RWPE1 (cell line): ENCODE results near the gene JPT1.
"Not testable (repeated sequence)": the region's sequence is repeated elsewhere in the genome, so short reads cannot be mapped to it uniquely, and the experiment has no call there.

Experiments
- CTCF ChIA-PET: fragments of 350-600 bp; sonication (Branson Sonifier 250); formaldehyde crosslinking; extraction: SDS; loops from one replicate; lab custom pipeline; 2021; lab: Yijun Ruan, JAX
- POLR2A ChIA-PET: fragments of 400-600 bp; formaldehyde crosslinking; extraction: SDS; loops from one replicate; lab custom pipeline; 2020; ENCODE audit warnings: antibody characterized with exemption; ENCODE audit not compliant: low non-redundant PET; lab: Yijun Ruan, JAX
- DNase-seq: peaks from one replicate; pipeline ENCODE4 v3.0.0; 2012; ENCODE audit warnings: low spot score
- H3K27ac ChIP-seq: fragments of 450-650 bp; 2 replicates; pipeline ENCODE4 v1.5.1; 2017
- CTCF ChIP-seq: fragments of 450-650 bp; conservative IDR thresholded peaks from 2 replicates; pipeline ENCODE4 v1.5.1; 2017; ENCODE audit warnings: low read depth, mild to moderate bottlenecking

The JPT1 gene

DNA sequence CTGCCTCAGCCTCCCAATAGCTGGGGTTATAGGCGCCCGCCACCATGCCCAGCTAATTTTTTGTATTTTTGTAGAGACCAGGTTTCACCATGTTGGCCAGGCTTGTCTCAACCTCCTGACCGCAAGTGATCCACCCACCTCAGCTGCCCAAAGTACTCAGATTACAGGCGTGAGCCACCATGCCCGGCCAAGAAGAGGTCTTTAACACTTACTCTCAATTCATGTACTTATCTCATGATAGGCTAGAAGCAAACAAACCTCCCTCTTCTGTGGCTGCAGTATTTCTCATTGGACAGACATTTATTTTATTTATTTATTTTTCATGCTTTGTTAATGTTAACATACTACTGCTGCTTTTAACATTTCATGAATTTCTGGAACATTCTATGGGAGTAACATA lies 15.8 kb downstream of the JPT1 start:
- ChIA-PET POLR2A (no interaction called here), CTCF (interaction anchor here (1.4 kb wide), 1 partner anchor 24 kb away, joined by 6 read pairs; no protein-coding TSS in a partner anchor)
- DNase-seq = no peak
- TF ChIP-seq CTCF = no peak
- H3K27ac ChIP-seq = peak overlapping the region; percentile 42

- CTCF ChIA-PET = interaction anchor here (0.6 to 1.0 kb wide), 4 partner anchors 8 to 767 kb away, joined by 3 read pairs; no protein-coding TSS in a partner anchor
- POLR2A ChIA-PET = not testable (repeated sequence)
- H3K27ac ChIP-seq = peak overlapping the region; percentile 42
Measured at GRCh38 chr17:75137762-75138161, 16.6 kb downstream of the JPT1 start.

DNA sequence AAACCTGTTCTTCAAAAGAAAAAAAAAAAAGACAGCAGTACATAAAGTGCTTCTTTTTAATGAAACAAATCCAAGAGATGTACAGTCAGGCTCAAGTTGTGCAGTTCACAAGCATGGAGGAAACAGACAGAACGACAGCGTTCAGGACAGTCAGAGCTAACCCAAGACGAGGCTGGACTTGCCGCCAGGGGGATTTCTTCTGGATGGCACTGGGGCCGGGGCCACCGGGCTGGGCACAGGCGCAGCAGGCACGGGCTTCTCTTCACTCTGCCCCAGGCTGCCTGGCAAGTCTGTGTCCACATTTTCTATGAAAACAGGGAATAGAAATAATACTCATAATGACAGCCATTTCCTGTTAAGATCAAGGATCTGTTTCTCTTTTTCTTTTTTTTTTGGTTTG lies 18.4 kb downstream of the JPT1 start:
- peak overlapping the region; percentile 67 for H3K27ac ChIP-seq
- POLR2A ChIA-PET = no interaction called here
- CTCF ChIA-PET = interaction anchor here (0.6 to 0.8 kb wide), 2 partner anchors 12 to 15 kb away, joined by 3 read pairs; no protein-coding TSS in a partner anchor
- no peak for DNase-seq
- no peak for TF ChIP-seq CTCF

More at GRCh38 chr17:75137762-75138161, 16.6 kb downstream of the JPT1 start:
- not testable (repeated sequence) for DNase-seq

DNA sequence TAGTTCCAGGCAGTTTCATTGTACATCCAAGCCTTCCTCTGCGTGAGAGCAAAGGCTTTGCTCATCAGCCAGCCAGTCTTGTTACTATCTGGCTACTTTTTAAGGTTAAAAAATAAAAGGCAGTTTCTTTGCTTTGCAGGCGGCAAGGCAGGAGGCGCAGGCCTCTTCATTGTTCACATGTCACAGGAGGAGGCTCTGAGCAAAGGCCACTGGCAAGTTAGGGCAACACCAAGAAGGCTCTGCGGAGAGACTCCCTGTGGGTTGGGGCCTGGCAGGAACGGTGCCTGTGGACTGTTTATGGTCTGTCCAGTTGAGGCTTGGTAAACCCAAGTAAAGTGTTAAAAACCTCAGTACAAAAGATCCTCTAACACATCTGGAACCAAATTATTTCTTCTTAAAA lies 18.9 kb downstream of the JPT1 start:
- no peak for DNase-seq
- TF ChIP-seq CTCF = no peak
- CTCF ChIA-PET = interaction anchor here (5.8 kb wide), 1 partner anchor 21 kb away, joined by 61 read pairs; no protein-coding TSS in a partner anchor
- POLR2A ChIA-PET = no interaction called here
- peak overlapping the region; percentile 67 for H3K27ac ChIP-seq

GRCh38 chr17:75133607-75134347 lies 20.5 kb downstream of the JPT1 start:
- CTCF ChIA-PET = interaction anchor here (0.6 to 5.8 kb wide), 3 partner anchors 19 to 1047 kb away, joined by 3 to 61 read pairs (median 3); no protein-coding TSS in a partner anchor
- DNase-seq, POLR2A ChIA-PET: not testable (repeated sequence)
- H3K27ac ChIP-seq = peak overlapping the region; percentile 100

DNA sequence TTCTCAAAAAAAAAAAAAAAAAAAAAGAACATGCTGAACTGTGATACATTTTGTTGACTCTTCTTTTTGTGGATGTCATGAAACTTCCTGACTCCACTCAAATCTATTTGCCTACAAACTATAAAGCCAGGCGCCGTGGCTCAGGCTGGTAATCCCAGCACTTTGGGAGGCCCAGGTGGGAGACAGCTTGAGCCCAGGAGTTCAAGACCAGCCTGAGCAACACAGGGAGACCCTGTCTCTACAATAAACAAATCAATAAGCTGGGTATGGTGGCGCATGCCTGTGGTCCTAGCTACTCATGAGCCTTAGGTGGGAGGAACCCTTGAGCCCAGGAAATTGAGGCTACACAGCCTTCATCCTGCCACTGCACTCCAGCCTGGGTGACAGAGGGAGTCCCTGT lies 21.3 kb downstream of the JPT1 start:
- POLR2A ChIA-PET = no interaction called here
- DNase-seq = no peak
- CTCF ChIA-PET = interaction anchor here (0.6 to 5.8 kb wide), 3 partner anchors 18 to 29 kb away, joined by 3 to 61 read pairs (median 3); no protein-coding TSS in a partner anchor
- no peak for TF ChIP-seq CTCF
- peak overlapping the region; percentile 100 for H3K27ac ChIP-seq

- ChIA-PET CTCF (interaction anchor here (0.6 to 5.8 kb wide), 8 partner anchors 9 to 39 kb away, joined by 3 to 61 read pairs (median 4); no protein-coding TSS in a partner anchor), POLR2A (interaction anchor here (0.8 to 1.8 kb wide), 2 partner anchors 16 to 18 kb away, joined by 5 to 6 read pairs; no protein-coding TSS in a partner anchor)
- H3K27ac ChIP-seq = peak overlapping the region; percentile 100
- DNase-seq = not testable (repeated sequence)
Measured at GRCh38 chr17:75132018-75133000, 22.0 kb downstream of the JPT1 start.
